Measurements from ENCODE around the gene HDAC8.
"Not testable (repeated sequence)": the region's sequence is repeated elsewhere in the genome, so short reads cannot be mapped to it uniquely, and the experiment has no call there.

Gene HDAC8

DNA sequence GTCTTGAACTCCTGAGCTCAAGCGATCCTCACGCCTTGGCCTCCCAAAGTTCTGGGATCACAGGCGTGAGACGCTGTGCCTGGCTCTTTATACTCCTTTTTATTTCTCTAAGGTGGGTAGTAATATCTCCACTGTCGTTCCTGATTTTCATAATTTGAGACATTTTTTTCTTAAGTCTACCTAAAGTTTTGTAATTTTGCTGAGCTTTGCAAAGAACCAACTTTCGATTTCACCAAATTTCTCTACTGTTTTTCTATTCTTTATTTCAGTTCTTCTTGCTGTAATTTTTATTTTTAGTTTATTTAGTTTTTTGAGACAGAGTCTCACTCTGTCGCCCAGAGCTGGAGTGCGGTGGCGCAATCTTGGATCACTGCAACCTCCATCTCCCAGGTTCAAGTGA lies 196.5 kb downstream of the HDAC8 start:
- no peak for DNase-seq (ENCODE audit: low read depth in 2 of 2)

DNA sequence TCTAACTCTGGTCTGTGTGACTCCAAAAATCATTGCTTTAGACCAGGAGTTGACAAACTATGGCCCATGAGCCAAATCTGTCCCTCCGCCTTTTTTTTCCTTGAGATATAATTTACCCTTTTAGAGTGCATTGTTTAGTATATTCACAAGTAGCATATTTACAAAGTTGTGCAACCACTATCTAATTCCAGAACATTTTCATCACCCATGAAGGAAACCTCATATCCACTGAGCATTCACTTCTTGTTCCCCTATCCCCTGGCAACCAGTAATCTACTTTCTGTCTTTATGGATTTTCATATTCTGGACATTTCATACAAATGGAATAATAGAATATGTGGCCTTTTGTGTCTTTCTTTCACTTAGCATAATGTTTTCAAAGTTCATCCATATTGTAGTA lies 199.5 kb downstream of the HDAC8 start:
- DNase-seq (ENCODE audit: low read depth in 2 of 2) = no peak

DNA sequence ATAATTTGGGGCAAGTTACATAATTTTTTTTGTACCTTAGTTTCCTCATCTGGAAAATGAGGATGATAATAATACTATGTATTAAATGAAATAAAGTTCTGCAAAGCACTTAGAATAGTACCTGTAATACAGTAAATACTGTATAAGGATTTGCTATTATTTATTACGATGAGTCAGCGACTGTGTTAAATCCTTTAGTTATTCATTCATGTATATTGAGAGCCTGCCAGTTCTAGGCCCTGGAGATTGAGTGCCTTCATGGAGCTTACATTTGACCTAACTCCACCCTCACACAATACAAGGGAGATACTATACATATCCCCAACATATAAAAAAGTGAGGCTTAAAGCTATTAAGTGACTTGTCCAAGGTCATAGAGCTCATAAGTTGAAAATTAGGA lies 199.9 kb downstream of the HDAC8 start:
- no peak for DNase-seq (ENCODE audit: low read depth in 2 of 2)

DNA sequence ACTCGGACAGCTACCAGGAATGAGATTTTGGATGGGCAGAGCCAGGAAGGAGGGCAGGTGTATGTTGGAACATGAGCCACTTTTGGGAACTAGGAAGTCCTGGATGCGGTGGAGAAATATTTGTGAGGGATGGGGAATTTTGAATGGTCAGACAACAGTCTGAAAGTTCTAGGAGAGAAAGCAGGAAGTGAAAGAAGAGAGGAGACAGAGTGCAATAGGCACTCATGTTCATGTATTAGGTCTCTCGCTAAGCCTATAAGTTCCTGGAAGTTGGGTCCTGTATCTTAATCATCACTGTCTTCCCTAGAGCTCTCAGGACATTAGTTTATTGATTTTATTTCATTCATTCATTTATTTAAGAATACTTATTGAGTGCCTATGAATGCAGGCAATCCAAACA lies 201.2 kb downstream of the HDAC8 start:
- no peak for DNase-seq (ENCODE audit: low read depth in 2 of 2)

DNA sequence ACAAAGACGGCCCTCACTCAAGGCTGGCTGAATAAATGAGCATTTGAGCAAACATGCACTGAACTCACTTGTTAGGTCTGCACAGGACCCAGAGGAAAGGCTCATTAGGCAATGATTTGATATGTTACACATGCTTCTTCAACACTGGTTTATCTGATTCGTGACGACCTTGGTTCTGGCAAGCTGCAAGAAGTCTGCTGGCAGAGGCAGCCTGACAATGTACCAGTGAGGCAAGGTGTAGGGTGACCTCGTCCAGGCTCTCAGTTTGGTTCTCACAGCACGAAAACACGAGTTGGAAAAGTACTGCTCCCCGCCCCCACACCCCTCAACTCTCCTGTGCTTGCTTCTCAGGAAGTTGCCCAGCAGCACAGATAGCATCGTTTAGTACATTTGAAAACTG lies 203.8 kb downstream of the HDAC8 start:
- DNase-seq (ENCODE audit: low read depth in 2 of 2) = no peak

DNA sequence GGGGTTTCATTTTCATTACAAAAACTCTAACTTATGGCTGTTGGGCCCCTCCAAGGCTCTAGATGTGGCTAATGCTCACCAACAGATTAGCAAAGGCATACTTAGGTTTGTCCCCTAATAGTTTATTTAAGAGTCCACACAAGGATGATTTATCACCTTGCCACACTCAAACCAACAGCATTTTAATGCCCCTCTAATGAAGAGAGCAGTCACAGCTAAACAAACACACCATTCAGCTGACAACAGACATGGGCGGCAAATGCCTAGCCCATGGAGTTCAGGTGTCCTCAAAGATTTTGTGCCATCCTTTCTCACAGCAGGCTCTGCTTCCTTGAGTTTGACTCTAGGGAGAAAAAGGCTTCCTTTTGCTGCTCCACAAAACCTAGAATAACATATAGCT lies 205.1 kb downstream of the HDAC8 start:
- DNase-seq (ENCODE audit: low read depth in 2 of 2) = no peak

DNA sequence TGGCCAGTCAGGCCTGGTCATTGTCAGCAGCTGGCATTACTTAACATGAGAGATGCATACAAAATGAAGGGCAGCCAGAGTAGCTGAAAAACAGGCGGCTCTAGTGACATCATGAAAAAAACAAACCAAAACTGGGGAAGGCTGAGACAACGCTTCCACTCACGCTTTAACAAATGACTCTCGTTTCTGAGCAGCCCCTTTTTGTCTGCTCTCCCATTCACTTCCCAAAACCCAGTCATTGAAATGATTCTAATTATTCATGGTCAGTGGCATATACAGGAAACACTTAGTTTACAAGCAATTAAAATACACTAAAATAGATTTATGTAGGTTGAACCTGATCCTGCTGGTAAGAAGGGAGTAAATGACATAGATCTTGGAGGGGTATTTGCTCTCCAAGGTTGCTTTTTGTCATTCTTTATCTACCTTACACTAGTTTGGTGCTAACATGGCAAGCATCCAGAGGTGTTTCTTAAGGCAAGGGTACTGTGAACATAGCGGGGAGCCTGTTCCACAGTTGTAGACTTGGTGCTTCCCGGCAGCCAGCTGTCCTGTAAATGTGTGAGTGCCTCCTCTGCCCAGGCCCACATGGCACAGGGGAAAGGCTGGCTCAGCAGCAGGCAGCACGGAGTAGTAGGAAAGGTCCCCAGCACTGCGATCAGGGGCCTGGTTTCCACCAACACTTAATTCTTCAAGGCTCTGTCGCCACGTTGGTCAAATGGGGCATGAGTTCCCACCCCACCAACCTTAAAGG lies 205.8 kb downstream of the HDAC8 start:
- DNase-seq (ENCODE audit: low read depth in 2 of 2) = no peak

DNA sequence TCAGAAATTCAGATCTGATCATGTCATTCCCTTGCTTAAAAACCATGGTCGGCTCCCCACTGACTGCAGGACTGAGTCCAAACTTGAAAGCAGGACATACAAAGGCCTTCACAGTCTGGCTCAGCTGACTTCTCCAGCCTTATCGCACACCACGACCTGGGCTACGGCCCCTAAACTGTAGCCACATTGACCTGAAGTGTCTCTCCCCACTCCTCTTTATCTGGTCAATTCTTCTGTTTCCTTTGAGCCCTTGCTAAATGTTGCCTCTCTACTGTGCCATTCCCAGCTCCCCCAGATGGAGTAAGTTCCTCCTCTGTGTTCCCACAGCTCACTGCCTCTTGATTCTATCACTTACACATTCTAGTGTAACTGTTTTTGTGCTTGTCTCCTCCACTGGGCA lies 206.5 kb downstream of the HDAC8 start:
- no peak for DNase-seq (ENCODE audit: low read depth in 2 of 2)

DNA sequence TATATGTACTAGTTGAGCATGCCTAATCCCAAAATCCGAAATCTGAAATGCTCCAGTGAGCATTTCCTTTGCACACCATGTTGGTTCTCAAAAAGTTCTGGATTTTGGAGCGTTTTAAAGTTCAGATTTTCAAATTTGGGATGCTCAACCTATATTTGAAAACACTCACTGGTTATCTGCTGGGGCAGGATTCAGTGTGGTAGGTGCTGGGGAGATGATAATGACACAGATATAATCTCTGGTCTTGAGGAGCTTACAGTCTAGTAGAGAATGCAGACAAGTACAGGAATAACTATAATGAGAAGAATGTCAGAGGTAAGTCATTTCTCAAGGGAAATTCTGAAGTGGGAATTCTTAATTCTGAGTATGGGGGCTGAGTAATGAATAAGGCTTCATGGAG lies 207.5 kb downstream of the HDAC8 start:
- DNase-seq (ENCODE audit: low read depth in 2 of 2) = no peak

DNA sequence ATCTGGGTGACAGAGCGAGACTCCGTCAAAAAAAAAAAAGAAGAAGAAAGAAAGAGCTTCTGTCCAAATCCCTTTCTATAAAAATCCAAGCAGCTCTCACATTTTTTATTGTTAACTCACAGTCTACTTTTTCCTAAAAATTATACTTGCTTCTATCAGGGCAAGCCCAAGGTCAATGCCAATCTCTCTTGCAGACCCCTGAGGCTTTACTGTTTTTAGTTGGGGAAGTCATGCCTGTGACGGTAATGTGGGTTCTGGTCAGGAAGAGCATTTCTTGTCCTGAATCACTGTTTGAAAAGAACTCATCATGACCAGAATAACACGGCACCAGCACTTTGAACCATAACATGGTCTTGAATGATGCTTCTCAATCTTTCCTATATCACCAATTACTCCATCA lies 212.3 kb downstream of the HDAC8 start:
- DNase-seq (ENCODE audit: low read depth in 2 of 2) = no peak

DNA sequence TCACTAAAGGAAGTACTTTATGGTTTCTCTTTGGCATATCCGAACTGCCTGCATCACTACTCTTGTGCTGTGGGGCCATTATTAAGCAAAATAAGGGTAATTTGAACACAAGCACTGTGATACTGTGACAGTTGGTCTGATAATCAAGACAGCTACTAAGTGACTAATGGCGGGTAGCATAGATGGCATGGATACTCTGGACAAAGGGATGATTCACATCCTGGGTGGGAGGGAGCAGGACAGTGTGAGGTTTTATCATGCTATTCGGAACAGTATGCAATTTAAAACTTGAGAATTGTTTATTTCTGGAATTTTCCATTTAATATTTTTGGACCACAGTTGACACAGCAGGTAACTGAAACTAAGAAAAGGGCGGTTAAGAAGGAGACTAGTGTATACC lies 214.3 kb downstream of the HDAC8 start:
- no peak for DNase-seq (ENCODE audit: low read depth in 2 of 2)

DNA sequence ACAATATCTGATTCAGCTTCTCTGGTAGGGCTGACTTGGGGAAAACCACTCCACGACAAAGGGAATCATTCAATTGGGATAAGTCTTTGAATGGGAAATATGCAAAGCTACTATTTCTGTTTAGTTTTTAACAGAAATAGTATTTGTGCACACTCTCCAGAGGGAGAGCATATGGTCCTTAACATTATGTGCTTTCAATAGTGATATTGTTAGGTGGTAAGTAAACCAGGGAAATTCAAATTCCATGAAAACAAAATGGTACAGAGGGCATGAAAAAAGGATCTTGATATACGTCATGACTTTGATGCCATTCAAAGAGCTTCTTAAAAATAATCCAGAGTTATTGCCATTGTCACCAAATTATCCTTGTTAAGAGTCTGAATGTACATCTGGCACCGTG lies 219.9 kb downstream of the HDAC8 start:
- no peak for DNase-seq (ENCODE audit: low read depth in 2 of 2)

DNA sequence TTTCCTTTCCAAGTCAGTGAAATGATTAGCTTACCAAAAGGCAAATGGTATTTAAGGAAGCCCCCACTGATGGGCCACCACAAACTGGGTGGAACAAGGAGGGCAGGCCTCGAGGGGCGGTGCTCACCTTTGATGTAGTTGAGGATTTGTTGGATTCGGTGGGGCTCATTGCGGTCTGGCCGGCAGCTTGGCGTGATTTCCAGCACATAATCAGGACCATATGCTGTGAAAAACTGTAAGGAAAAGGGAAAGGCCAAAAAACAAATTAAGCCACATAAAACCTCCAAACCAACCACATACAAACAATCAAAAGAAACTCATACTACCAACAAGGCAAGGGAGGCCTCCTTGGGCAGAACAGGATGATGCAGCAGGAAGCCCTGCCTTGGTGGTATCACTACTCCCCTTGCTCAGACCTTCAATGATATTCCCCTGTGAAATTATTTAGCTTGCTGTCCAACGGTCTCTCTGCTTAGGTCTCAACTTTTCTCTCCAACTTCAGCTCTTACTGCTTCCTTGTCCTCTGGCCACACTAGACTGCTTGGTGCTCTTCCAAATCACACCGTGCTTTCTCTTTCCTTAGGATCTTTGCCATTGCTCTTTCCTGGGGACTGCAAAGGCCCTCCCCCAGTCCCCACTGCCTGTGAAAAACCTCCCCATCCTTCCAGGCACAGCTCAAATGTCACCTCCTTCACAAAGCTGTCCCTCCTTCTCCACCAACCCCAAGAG lies 220.9 kb downstream of the HDAC8 start:
- no peak for DNase-seq (ENCODE audit: low read depth in 2 of 2)

DNA sequence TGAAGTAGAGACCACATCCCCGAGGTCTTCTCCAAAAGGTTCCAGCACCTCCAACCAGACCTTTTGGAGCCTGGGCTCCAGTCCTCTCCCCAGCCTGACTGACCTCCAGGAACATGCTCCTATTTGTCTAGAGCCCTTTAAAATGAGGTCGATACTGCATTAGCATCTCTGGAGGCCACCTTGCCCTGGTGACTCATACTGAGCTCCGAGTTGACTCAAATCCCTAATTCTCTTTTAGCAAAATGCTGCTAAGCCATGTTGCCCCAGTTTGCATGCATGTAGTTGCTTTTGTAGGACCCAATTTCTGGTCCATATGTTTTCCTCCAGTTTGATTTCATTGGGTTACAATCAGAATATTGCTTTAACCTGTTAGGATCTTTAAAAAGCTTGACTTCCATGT lies 223.5 kb downstream of the HDAC8 start:
- DNase-seq (ENCODE audit: low read depth in 2 of 2) = peak in 1 of 2 experiments; percentile 1

DNA sequence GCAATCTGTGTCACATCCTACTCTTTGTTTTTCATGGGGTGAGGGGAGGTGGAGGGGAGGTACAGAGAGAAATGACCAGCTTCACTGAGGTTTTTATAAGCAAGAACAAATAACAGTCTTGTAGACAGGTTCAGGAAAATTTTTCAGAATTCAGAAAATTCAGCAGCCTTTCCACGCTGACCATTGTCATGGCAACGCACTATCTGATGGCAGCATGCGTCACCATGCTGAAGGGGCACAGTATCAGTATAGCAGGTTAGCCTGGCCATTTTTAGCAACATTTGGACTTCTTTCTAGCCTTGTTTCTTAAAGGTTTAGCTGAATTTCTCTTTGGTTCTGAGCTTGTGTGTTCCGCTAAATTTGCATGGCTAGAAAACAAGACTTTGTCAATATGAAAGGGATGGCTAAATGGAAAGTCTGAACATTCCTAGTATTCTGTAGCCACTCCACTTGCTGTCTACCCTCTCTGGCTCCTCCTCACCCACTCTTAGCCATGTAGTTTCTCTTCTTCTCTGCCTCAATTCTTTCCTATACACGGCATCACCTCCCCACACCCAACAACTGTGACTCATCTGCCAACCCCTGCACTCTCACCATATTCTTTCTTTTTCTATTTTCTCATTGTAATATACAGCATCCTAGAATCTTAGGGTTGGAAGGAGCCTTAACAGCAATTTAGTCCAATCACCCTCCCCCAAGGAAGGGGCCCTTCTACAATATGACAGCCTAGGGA lies 224.2 kb downstream of the HDAC8 start:
- DNase-seq (ENCODE audit: low read depth in 2 of 2) = peak in 1 of 2 experiments; percentile 20

DNA sequence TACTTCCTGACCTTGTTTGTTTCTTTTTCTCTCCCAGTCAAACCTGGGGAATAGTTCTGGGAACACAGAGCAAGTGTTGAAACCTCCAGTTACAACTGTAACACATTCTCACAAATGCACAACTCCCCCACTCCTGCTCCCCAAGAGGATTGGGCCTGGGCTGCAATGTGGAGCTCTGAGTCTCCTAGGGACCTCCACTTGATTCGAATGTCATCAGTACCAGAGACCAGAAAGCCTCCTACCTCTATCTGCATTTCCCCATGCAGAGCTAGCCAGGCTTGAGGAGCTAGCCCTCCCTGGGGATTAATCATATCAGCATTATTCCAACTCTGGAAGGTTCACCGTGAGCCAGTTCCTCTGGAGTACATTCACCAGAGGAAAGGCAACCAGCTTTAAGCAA lies 225.3 kb downstream of the HDAC8 start:
- no peak for DNase-seq (ENCODE audit: low read depth in 2 of 2)

DNA sequence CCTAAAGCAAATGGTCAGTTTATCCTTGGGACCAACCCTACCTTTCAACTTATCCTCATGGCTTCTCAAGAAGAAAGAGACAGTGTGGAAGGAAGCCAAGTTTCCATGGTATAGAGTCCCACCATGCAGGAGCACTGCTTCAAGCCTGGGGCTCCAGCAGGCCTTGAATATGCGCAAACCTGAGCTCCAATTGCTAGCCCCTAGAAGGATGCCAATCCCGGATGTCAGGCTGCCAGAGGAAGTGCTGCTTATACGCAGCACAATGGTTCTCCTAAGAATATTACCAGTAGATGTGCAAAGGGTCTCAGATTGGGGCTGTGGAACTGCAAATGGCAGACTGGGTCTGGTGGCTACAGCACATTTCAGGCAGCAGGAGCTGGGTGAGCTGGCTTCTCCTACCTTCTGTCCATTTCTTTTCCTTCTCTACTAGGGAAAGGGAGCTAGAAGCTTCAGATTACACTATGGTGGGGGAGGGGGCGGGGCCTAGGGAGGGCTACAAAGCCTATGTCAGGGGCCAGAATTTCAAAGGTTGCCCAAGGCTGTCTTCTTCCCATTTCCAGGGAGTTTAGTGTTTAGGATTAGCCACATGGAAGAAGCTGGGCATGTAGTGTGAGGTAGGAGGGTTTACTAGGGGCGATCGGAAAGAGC lies 226.2 kb downstream of the HDAC8 start:
- no peak for DNase-seq (ENCODE audit: low read depth in 2 of 2)

DNA sequence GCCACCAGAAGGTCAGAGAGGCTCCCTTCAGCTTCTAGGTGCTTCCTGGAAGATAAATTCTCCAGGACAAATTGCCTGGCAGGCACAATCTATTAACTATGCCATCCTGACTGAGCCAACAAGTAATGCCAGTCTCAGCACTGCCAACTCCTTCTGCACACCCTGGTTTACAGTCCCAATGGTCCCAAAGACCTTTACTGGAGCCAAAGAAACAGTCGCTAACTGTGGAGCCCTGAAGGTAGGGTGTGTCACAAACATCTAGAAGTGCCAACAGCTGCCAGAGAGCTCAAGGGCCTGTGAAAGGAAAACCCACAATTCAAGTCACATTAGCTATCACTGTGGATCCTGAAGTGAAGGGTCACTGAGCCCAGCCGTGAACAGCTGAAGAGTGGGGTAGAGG lies 232.0 kb downstream of the HDAC8 start:
- no peak for DNase-seq (ENCODE audit: low read depth in 2 of 2)

DNA sequence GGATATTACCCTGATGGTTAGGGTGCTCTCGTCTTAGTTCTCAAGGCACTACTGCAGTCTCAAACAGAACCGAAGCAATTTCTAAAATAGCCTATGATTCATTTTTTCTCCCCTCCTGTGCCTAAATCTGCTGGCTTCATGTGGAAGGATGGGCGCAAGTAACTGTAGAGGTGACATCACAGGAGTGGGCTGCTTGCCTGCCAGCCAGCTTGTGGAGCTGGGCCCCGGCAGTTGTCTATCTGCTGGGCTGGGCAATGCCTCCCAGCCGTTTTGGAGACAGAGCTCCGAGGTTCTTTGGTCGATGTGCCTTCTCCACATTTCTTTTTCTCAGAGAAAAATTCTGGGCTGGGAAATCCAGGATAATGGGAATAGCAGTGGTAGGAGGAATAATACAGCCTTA lies 232.6 kb downstream of the HDAC8 start:
- DNase-seq (ENCODE audit: low read depth in 2 of 2) = no peak

DNA sequence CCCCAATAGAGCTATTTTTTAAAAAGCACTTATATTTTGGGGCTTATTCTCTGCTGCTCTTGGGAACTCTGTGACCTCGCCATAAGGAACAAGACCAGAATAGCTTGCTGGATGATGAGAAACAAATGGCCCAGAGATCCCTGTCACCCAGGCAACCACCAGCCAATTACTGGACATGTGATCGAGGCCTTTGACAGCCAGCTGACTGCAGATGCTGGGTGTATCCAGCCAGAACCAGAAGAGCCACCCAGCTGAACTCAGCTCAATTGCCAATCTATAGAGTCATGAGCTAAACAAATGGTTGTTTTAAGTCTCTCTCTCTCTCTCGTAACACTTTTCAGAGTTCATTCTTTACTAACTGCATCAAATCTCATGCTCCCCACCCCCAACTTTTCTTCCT lies 242.5 kb downstream of the HDAC8 start:
- DNase-seq (ENCODE audit: low read depth in 2 of 2) = no peak

DNA sequence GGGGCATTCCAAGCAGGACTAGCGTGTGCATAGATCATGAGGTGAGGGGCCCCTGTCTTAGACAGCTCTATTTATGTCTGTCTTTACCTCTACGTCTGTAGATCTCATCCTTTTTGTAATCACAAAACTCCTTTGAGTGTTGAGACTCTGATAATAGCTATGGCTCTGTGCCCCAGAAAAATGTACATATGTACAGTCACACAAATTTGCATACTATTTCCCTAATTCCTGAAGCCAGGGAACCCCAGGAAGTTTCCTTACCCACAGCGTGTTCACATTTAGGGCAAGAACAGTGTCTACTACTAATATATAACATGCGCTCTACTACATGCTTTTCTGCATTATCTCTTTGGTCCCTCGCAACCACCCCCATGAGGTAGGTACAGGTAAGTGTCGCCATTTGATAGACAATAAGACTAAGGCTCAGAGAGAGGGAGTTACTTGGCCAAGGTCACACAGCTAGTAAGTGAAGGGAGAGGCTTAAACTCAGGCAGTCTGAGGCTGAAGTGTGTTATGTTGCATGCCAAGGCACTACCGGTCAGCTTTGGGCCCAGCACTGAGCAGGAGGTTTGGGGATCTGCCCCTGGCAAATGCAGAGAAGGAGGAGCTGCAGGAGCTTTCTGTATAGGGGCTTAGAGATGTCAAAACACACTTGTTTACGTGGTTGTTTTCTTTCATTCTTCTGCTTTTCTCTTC lies 245.9 kb downstream of the HDAC8 start:
- DNase-seq (ENCODE audit: low read depth in 2 of 2) = no peak

DNA sequence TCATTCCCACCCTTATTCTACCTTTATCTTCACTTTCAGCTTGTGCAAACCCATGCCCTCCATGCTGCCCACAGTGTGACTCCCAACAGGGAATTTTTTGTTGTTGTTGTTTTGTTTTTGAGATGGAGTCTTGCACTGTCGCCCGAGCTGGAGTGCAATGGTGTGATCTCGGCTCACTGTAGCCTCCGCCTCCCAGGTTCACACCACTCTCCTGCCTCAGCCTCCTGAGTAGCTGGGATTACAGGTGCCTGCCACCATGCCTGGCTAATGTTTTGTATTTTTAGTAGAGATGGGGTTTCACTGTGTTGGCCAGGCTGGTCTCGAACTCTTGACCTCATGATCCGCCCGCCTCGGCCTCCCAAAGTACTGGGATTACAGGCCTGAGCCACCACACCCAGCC lies 253.0 kb downstream of the HDAC8 start:
- DNase-seq (ENCODE audit: low read depth in 2 of 2) = not testable (repeated sequence)

All from stimulated activated CD4-positive, alpha-beta T cell treated with anti-CD3 and anti-CD28 coated beads, Interleukin-12 subunit alpha, Interleukin-12 subunit beta, amount 100 ng/mL, for 24 hours (primary cell).